ENCODE results near the gene ZFP91. TPM values are rescaled to one million over a fixed set of nuclear protein-coding genes. Genes with fewer than 3 reads are reported as not detected.

ZFP91 gene
- total RNA-seq, 4 donors from 2014 or later, result 40.9 to 49.8 (median 46.6) TPM

DNA sequence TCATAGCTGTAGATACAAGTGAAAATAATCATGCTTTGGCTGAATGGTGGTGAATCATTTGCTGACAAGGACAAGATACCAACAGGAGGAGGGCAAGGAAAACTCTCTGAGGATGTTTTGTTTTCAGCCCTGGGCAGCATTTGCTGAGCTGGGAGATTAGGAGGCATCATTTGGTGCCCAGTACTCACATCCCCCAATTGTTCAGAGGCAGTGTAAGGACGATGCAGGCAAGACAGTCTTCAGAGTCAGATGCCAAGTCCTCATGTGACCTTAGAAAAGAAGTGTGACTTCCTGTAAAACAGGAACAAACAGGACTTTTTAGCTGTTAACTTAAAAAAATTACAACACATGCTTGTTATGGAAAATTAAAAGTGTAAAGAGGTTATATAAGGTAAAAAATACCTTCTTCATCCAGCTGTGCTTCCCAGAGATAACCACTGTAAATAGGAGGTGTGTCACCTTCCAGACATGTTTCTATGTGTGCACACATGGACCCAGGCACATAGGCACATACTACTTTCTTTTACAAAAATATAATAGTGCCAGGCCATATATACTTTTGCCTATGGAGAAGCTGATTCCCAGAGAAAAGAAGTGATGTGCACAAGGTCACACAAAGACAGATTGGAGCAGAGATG lies 61.6 kb downstream of the ZFP91 start:
- TF ChIP-seq, protein P1, sequence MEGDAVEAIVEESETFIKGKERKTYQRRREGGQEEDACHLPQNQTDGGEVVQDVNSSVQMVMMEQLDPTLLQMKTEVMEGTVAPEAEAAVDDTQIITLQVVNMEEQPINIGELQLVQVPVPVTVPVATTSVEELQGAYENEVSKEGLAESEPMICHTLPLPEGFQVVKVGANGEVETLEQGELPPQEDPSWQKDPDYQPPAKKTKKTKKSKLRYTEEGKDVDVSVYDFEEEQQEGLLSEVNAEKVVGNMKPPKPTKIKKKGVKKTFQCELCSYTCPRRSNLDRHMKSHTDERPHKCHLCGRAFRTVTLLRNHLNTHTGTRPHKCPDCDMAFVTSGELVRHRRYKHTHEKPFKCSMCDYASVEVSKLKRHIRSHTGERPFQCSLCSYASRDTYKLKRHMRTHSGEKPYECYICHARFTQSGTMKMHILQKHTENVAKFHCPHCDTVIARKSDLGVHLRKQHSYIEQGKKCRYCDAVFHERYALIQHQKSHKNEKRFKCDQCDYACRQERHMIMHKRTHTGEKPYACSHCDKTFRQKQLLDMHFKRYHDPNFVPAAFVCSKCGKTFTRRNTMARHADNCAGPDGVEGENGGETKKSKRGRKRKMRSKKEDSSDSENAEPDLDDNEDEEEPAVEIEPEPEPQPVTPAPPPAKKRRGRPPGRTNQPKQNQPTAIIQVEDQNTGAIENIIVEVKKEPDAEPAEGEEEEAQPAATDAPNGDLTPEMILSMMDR (IDR thresholded peaks at IDR 0.05), result no peak
- DNase-seq (ENCODE audit: low spot score) (no peak), ATAC-seq (ENCODE audit: low FRiP score) (no peak)

DNA sequence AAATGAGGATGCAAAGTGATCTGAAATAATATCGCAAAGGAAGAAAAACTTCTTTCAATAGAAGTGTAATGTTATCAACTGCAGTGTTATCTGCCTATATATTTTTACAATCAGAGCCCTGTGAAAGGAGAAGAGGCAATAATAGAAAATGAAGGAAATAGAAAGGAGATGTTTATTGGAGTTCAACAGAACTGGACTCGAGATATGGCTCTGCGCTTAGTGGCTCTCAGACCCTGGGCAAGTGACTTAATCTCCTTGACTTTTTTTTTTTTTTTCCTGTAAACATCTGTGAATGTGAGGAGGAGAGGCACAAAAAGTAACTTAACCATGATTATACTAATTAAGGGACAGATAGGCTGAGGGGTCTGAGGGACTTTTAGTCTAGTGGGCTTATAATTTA lies 62.5 kb downstream of the ZFP91 start:
- ATAC-seq (ENCODE audit: low FRiP score), result no peak
- TF ChIP-seq, protein P1 (IDR thresholded peaks at IDR 0.05), result no peak
- DNase-seq (ENCODE audit: low spot score), result no peak

DNA sequence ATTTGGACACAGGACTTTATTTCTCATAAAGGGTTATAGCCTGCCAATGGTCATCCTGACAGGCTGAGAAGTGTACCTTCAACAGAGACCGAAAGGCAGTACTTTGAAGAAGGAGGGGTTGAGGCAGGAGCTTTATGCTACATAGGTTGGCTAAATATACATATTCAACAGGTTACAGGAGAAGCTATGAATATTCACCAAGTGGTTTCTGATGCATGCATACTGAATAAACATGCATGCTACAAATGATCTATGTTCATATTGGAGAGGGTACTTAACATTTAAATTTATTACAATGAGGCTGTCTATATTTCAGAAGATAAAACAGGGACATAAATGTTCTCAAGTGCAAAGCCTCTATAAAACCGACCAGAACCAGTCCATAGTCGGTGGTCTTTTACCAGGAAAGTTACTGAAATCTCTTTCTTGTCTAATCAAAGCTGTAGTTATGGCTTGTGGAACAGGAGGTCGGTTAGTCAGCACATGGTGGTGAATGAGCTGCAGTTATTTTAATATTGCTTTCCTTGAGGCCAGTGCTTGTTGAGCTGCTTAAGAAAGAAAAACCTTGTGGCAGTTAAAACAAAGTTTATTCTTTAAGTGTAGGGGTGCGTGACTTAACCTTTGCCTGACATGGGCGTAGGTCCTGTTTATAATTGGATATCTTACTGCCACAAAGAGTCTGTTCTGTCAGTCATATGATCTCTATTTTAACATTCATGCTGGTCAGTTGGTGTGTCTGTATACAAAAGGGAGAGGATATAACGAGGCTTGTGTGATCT lies 63.1 kb downstream of the ZFP91 start:
- TF ChIP-seq, protein P1 (IDR thresholded peaks at IDR 0.05), result no peak
- ATAC-seq (ENCODE audit: low FRiP score), result no peak

DNA sequence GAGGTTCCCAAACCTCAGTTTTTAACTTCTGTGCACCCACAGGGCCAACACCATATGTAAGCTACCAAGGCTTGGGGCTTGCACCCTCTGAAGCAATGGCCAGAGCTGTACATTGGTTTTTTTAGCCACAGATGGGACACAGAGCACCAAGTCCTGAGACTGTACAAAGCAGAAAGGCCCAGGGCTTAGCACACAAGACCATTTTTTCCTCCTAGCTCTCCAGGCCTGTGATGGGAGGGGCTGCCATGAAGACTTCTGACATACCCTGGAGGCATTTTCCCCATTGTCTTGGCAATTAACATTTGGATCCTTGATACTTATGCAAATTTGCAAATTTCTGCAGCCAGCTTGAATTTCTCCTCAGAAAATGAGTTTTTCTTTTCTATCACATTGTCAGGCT lies 67.0 kb downstream of the ZFP91 start:
- ATAC-seq (ENCODE audit: low FRiP score) (no peak), DNase-seq (ENCODE audit: low spot score) (no peak)
- TF ChIP-seq, protein P1 (IDR thresholded peaks at IDR 0.05), result no peak

More for the DNA sequence above, 63.1 kb downstream of the ZFP91 start:
- no peak for DNase-seq (ENCODE audit: low spot score)

DNA sequence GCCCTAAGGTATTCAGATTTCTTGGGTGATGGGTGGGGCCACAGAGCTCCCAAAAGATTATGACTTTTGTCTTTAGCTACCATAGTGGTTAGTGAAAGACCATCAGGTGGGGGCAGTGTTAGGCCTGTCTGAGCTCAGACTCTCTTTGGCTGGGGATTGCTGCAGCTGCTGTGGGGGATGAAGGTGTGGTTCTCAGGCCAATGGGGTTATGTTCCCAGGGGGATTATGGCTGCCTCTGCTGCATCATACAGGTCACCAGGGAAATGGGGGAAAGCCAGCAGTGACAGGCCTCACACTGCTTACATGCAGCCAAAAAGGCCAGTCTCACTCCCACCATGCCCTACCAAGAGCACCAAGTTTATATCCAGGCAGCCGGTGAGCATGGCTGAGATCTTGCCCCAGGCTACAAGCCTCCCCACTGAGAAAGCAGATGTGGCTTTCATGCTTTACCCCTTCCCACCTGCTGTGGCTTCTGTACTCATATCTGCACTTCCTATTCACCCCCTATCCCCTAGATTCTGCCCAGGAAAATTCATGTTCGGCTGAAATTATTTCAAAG lies 68.4 kb downstream of the ZFP91 start:
- TF ChIP-seq, protein P1 (IDR thresholded peaks at IDR 0.05), result no peak
- ATAC-seq (ENCODE audit: low FRiP score) (no peak), DNase-seq (ENCODE audit: low spot score) (no peak)

DNA sequence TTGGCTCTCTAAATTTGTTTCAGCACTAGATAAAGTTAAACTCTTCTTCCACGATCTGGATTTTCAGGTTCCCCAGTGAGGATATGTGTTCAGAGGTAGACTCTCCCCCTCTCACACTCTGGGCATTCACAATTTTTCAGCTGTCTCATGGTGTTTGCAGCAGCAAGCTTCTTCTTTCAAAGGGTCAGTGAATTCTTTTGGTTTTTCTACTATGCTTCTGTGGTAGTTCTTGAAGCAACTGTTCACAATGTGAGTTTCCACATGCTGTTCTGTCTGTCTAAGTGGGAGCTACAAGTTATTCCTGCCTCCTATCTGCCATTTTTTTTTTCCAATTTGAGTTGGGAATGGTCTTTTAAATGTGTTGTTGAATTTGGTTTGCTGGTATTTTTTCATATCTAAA lies 69.0 kb downstream of the ZFP91 start:
- DNase-seq (ENCODE audit: low spot score) (no peak), ATAC-seq (ENCODE audit: low FRiP score) (no peak)
- TF ChIP-seq, protein P1 (IDR thresholded peaks at IDR 0.05), result no peak
